Calu3 (cell line): ENCODE data around the gene GXYLT1. TPM values are rescaled to one million over a fixed set of nuclear protein-coding genes. Genes with fewer than 3 reads are reported as not detected.
"Not testable (repeated sequence)": the region's sequence is repeated elsewhere in the genome, so short reads cannot be mapped to it uniquely, and the experiment has no call there.

Experiments used
- Bru-seq: library from RNA; stranded (reverse); fragments of 400-500 nt; gene quantifications from one replicate; lab custom pipeline; 2021; lab: Mats Ljungman, UMichigan
- BruChase-seq, 2 experiments: library from RNA; stranded (reverse); fragments of 400-500 nt; gene quantifications; one replicate each; lab custom pipeline; 2021; lab: Mats Ljungman, UMichigan
- BruUV-seq: library from RNA; stranded (reverse); fragments of 400-500 nt; replicated peaks from 2 replicates; lab custom pipeline; 2021; lab: Mats Ljungman, UMichigan
- CTCF ChIA-PET: fragments of 300-600 bp; sonication (Branson Sonifier 250); formaldehyde crosslinking; loops from one replicate; lab custom pipeline; 2022; ENCODE audit warnings: antibody characterized with exemption; lab: Charles Lee
- DNase-seq: peaks from one replicate; pipeline ENCODE4 v3.0.0; 2022
- H3K27ac Mint-ChIP-seq: one replicate; pipeline ENCODE4 v1.8.0; 2022; ENCODE audit warnings: mixed read lengths; ENCODE audit not compliant: unreplicated experiment
- H3K27me3 Mint-ChIP-seq: one replicate; pipeline ENCODE4 v1.8.0; 2022; ENCODE audit warnings: mixed read lengths; ENCODE audit not compliant: unreplicated experiment
- H3K36me3 Mint-ChIP-seq: one replicate; pipeline ENCODE4 v1.8.0; 2022; ENCODE audit warnings: mild to moderate bottlenecking, moderate library complexity, mixed read lengths; ENCODE audit not compliant: insufficient read depth, unreplicated experiment
- H3K4me1 Mint-ChIP-seq: one replicate; pipeline ENCODE4 v1.8.0; 2022; ENCODE audit warnings: mild to moderate bottlenecking, low read depth, mixed read lengths; ENCODE audit not compliant: unreplicated experiment
- H3K4me3 Mint-ChIP-seq: one replicate; pipeline ENCODE4 v1.8.0; 2022; ENCODE audit warnings: mild to moderate bottlenecking, low read depth, moderate library complexity, mixed read lengths; ENCODE audit not compliant: unreplicated experiment
- H3K9me3 Mint-ChIP-seq: one replicate; pipeline ENCODE4 v1.8.0; 2022; ENCODE audit warnings: low read depth, mixed read lengths; ENCODE audit not compliant: unreplicated experiment
- CTCF ChIP-seq: fragments of 200-600 bp; IDR thresholded peaks from one replicate; pipeline ENCODE4 v1.8.0; 2022; ENCODE audit warnings: antibody characterized with exemption; ENCODE audit not compliant: unreplicated experiment
- intact Hi-C: fragments of 100-400 bp; cut with micrococcal nuclease; formaldehyde crosslinking; loops from one replicate; pipeline ENCODE4 v1.10.0; 2022; ENCODE audit not compliant: unreplicated experiment
- long read RNA-seq: library from polyadenylated mRNA; stranded (forward); transcript quantifications from one replicate; pipeline ENCODE4 v2.0.0, GENCODE V29; 2022
- total RNA-seq: library from RNA; stranded (reverse); gene quantifications from 2 replicates; pipeline ENCODE4 v1.2.3, GENCODE V29; 2022

The GXYLT1 gene
- total RNA-seq: 9.7 and 10.4 TPM in 2 replicates
- percentile 75 among the genes with signal in this experiment for Bru-seq, nascent RNA
- BruChase-seq, experiment 1, labeled RNA remaining after a 6-hour chase: percentile 65 among the genes with signal in this experiment
- BruChase-seq, experiment 2, labeled RNA remaining after a 2-hour chase: percentile 73 among the genes with signal in this experiment
- long read RNA-seq, full-length matches to known transcripts: 8 of 10 reads
- long read RNA-seq, partial matches to known transcripts: 0 of 10 reads
- long read RNA-seq, other reads (novel, unspliced or antisense): 2 of 10 reads

DNA sequence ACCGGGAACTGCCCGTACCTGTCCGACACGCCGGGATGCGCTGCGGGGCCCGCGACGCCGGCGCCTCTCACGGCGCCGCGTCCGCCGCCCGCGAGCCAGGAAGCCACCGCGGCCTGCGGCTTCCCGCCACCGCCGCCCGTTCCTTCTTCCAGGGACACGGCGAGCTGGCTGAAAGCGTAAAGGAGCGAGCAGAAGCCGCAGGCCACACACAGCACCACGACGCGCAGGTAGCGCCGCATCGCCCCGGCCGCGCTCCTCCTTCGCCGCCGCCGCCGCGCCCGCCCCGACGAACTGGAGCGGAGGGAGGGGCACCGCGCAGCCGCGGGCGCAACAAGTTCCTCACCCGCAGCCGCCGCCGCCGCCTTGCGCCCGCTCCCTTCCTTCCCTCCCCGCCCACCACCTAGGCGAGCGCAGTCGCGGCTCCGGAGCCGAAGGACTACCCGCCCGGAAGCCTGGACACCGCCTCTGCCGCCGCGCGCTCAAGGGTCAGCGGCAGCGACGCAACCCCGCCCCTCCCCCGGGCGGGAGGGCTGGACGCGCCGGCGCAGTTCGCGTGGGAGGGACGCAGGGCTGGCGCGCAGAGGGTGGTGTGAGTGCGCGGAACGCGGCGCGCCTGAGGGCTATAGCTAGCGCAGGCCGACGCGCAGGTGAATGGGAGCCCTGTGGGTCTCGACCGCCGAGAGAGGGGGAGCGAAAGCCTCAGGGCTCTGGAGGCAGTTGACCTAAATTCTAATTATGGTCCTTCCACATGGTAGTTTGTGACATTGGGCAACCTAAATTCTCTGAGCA is at the start of gene GXYLT1:
Gene GXYLT1 (minus strand): TSS at position 467 of the 789 bp plus-strand sequence. CDS start 228 bp downstream, at position 239.
- Mint-ChIP-seq H3K9me3 (no peaks in the 10 kb centered on the region), H3K4me3 (peak within 1 kb of the TSS; percentile 94), H3K36me3 (peaks cover 12% of the 10 kb centered on the region), H3K27me3 (no peaks in the 10 kb centered on the region), H3K4me1 (peaks cover 36% of the 10 kb centered on the region), H3K27ac (peak within 1 kb of the TSS; percentile 93)
- CTCF ChIA-PET: interaction anchor here (0.8 kb wide), 1 partner anchor 187 kb away, joined by 4 read pairs; no protein-coding TSS in a partner anchor
- intact Hi-C loops: loop anchor here (5.0 to 10.0 kb wide), 2 partner anchors 90 to 183 kb away; partner anchors contain the start of genes PPHLN1, YAF2 and ZCRB1
- BruUV-seq: no TSS peak
- DNase-seq: peak; percentile 87
- TF ChIP-seq CTCF: no peak

- no peaks in the 10 kb centered on the region for H3K27me3 Mint-ChIP-seq
- CTCF ChIA-PET: no interaction called here
- no peak for TF ChIP-seq CTCF
- no TSS peak for BruUV-seq
- H3K4me3 Mint-ChIP-seq: no peak overlapping the region
- peaks cover 20% of the 10 kb centered on the region for H3K4me1 Mint-ChIP-seq
- intact Hi-C loops: no loop called here
- DNase-seq: no peak
- H3K9me3 Mint-ChIP-seq: no peaks in the 10 kb centered on the region
- H3K36me3 Mint-ChIP-seq: peaks cover 3% of the 10 kb centered on the region
- no peak overlapping the region for H3K27ac Mint-ChIP-seq
These were observed 48.0 kb upstream of the GXYLT1 start for GRCh38 chr12:42192686-42193085.

DNA sequence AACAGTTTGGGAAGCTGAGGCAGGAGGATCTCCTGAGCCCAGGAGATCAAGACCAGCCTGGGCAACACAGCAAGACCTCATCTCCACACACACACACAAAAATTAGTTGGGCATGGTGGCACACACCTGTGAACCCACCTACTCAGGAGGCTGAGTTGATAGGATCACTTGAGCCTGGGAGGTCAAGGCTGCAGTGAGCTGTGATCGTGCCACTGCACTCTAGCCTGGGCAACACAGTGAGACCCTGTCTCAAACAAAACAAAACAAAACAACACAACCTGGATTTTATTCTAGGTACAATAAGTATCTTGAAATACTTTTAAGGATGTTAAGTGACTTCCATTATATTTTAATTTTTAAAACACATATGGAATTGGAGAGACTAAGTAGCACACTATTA is 47.6 kb upstream of the GXYLT1 start:
- intact Hi-C loops: no loop called here
- no TSS peak for BruUV-seq
- Mint-ChIP-seq H3K9me3 (no peaks in the 10 kb centered on the region), H3K4me3 (no peak overlapping the region), H3K36me3 (peaks cover 3% of the 10 kb centered on the region), H3K27ac (no peak overlapping the region), H3K27me3 (no peaks in the 10 kb centered on the region), H3K4me1 (peaks cover 20% of the 10 kb centered on the region)
- TF ChIP-seq CTCF: no peak
- CTCF ChIA-PET: no interaction called here
- DNase-seq: no peak

- Mint-ChIP-seq H3K36me3 (peaks cover 5% of the 10 kb centered on the region), H3K9me3 (no peaks in the 10 kb centered on the region), H3K27me3 (no peaks in the 10 kb centered on the region), H3K27ac (no peak overlapping the region), H3K4me3 (no peak overlapping the region), H3K4me1 (peaks cover 14% of the 10 kb centered on the region)
- no peak for TF ChIP-seq CTCF
- intact Hi-C loops: no loop called here
- DNase-seq: no peak
- no TSS peak for BruUV-seq
- CTCF ChIA-PET: interaction anchor here (0.6 kb wide), 1 partner anchor 16 kb away, joined by 4 read pairs; no protein-coding TSS in a partner anchor
These were observed 45.7 kb upstream of the GXYLT1 start for GRCh38 chr12:42190376-42190775.

GRCh38 chr12:42188275-42188674 is 43.6 kb upstream of the GXYLT1 start:
- CTCF ChIA-PET: interaction anchor here (0.6 kb wide), 1 partner anchor 22 kb away, joined by 4 read pairs; no protein-coding TSS in a partner anchor
- H3K9me3 Mint-ChIP-seq, intact Hi-C loops, H3K27me3 Mint-ChIP-seq, H3K27ac Mint-ChIP-seq, DNase-seq, H3K36me3 Mint-ChIP-seq, H3K4me3 Mint-ChIP-seq, BruUV-seq: not testable (repeated sequence)
- H3K4me1 Mint-ChIP-seq: peaks cover 11% of the 10 kb centered on the region
